AG04450 (cell line): Measurements from ENCODE around the gene ERVW-1. TPM values are rescaled to one million over a fixed set of nuclear protein-coding genes. Genes with fewer than 3 reads are reported as not detected.

Experiments
- CTCF ChIA-PET: fragments of 300-600, 350-600 bp; formaldehyde crosslinking; extraction: SDS; loops from one replicate; lab custom pipeline; 2022; ENCODE audit warnings: antibody characterized with exemption, inconsistent platforms; lab: Charles Lee
- POLR2A ChIA-PET: fragments of 350-600 bp; formaldehyde crosslinking; extraction: SDS; loops from one replicate; lab custom pipeline; 2021; ENCODE audit warnings: antibody characterized with exemption, inconsistent platforms; lab: Yijun Ruan, JAX
- DNase-seq: peaks from one replicate; pipeline ENCODE4 v3.0.0-alpha.2; 2011; ENCODE audit warnings: low read depth, low spot score
- H3K27ac ChIP-seq: one replicate; pipeline ENCODE4 v1.5.1; 2012; ENCODE audit warnings: low read depth, low read length, control low read depth
- H3K27me3 ChIP-seq: one replicate; pipeline ENCODE4 v1.6.0; 2012; ENCODE audit warnings: low read length; ENCODE audit not compliant: control insufficient read depth, insufficient read depth
- H3K4me3 ChIP-seq: 2 replicates; pipeline ENCODE4 v1.5.1; 2011; ENCODE audit warnings: mild to moderate bottlenecking, low read depth, low read length, control low read depth
- H3K9me3 ChIP-seq: 2 replicates; pipeline ENCODE4 v1.5.1; 2012; ENCODE audit warnings: low read length; ENCODE audit not compliant: control insufficient read depth, insufficient read depth
- polyA plus RNA-seq: library from polyadenylated mRNA; depleted of rRNA; stranded (reverse); fragments of >200 nt; gene quantifications from 2 replicates; pipeline ENCODE4 v1.2.3, GENCODE V29; 2011
- TF ChIP-seq, protein P1 (sequence below): IDR thresholded peaks from 2 replicates; pipeline ENCODE4 v1.5.1; 2011; ENCODE audit warnings: low read depth, low read length, control low read depth, inconsistent platforms

Gene ERVW-1
- polyA plus RNA-seq, 1 experiment, result not detected

DNA sequence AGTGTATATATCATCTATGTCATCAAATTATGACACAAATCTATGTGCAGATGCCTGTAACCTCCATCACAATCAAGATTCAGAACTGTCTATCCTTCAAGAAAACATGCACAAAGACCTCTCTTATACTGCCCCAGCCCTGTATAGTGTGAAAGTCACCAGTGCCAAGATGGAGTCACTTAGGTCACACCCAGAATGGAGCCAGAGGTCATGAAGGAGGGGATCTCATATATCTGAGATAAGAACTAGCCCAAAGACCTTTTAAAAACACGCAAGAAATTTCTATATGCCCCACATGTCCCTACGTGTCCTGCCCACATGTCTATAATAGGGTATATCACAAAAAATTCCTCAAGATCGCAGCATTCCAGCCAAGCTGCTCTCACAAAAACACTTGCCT is 50.6 kb downstream of the ERVW-1 start:
- TF ChIP-seq, protein P1, sequence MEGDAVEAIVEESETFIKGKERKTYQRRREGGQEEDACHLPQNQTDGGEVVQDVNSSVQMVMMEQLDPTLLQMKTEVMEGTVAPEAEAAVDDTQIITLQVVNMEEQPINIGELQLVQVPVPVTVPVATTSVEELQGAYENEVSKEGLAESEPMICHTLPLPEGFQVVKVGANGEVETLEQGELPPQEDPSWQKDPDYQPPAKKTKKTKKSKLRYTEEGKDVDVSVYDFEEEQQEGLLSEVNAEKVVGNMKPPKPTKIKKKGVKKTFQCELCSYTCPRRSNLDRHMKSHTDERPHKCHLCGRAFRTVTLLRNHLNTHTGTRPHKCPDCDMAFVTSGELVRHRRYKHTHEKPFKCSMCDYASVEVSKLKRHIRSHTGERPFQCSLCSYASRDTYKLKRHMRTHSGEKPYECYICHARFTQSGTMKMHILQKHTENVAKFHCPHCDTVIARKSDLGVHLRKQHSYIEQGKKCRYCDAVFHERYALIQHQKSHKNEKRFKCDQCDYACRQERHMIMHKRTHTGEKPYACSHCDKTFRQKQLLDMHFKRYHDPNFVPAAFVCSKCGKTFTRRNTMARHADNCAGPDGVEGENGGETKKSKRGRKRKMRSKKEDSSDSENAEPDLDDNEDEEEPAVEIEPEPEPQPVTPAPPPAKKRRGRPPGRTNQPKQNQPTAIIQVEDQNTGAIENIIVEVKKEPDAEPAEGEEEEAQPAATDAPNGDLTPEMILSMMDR, result no peak
- CTCF ChIA-PET, result interaction anchor here (1.1 to 10.5 kb wide), 3 partner anchors 11 to 34 kb away, joined by 3 to 101 read pairs (median 6); partner anchors contain the start of gene GATAD1
- H3K27me3 ChIP-seq, result peaks cover 7% of the 10 kb centered on the region

DNA sequence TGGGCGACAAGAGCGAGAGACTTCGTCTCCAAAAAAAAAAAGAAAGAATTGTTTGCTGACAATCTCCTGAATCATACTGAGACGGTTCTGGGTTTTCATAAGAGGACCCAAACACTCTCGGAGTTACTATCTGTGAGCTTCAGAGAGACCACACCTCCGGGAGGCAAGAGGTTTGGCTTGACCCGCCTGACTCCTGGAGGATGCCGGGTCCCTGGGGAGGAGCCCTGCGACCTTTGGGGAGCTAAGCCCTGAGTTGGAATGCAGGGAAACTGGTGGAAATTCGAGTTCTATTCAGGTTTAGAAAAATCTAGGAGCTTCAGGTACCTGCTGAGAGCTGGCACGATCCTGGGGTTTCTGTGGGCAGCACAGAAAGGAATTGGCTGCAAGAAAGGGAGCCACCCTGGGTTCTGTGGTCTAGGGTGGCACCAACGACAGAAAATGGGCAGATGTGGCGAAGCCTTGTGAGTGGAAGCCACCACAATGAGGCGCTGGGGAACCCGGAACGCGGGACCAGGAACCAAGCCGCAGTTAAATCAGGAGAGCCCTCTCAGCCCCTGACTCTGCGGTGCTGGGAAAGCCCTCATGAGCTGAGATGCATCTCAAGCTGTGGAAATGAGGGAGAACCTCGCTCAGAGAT is 52.3 kb downstream of the ERVW-1 start:
- Histone ChIP-seq H3K9me3 (no peaks in the 10 kb centered on the region), H3K27me3 (peaks cover 4% of the 10 kb centered on the region), H3K4me3 (no peak overlapping the region), H3K27ac (no peak overlapping the region)
- TF ChIP-seq, protein P1, result no peak
- POLR2A ChIA-PET, result no interaction called here
- no peak for DNase-seq
- CTCF ChIA-PET, result interaction anchor here (0.7 to 10.5 kb wide), 8 partner anchors 10 to 449 kb away, joined by 3 to 101 read pairs (median 6); partner anchors contain the start of genes GATAD1 and RBM48

More for the DNA sequence above, 50.6 kb downstream of the ERVW-1 start:
- no peak for DNase-seq
- POLR2A ChIA-PET, result no interaction called here
- H3K9me3 ChIP-seq, result no peaks in the 10 kb centered on the region
- no peak overlapping the region for H3K27ac ChIP-seq
- H3K4me3 ChIP-seq, result no peak overlapping the region

DNA sequence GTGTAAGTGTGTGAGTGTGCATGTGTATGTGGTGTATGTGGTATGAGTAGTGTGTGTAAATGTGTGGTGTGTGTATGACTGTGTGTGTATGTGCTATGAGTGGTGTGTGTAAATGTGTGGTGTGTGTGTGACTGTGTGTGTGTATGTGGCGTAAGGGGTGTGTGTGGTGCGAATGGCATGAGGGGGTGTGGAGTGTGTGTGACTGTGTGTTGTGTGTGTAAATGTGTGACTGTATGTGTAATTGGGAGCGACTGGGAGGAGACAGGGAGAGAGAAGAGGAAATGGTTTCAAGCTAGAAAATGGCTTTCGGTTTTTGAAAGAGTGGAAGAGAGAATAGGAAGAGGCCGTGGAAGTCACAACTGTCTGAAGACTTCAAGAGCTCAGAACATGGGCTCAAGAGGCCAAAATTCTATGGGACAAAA is 54.0 kb downstream of the ERVW-1 start:
- no peak for DNase-seq
- Histone ChIP-seq H3K27me3 (peaks cover 4% of the 10 kb centered on the region), H3K27ac (no peak overlapping the region), H3K9me3 (no peaks in the 10 kb centered on the region), H3K4me3 (no peak overlapping the region)
- CTCF ChIA-PET, result interaction anchor here (0.6 to 10.5 kb wide), 33 partner anchors 8 to 632 kb away, joined by 3 to 101 read pairs (median 4); partner anchors contain the start of genes ANKIB1, GATAD1, KRIT1 and LRRD1
- POLR2A ChIA-PET, result no interaction called here
- TF ChIP-seq, protein P1, result no peak

DNA sequence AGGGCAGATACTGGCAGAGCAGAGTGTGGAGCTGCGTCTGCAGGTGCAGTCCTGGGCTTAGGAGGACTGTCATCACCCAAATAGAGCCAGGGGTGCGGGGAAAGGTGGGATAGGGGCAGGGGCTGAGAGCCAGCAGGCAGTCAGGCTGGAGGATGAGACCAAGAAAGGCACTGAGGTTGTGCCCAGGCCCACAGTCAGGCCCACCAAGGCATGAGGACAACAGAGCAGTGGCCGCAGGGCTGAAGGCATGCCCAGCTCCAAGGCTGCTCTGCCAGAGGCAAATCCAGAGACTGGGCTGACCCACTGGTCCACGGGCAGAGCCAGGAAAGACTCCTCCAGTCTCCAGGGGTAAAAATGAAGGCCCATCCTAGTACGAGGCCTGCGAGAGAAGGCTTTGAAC is 54.8 kb downstream of the ERVW-1 start:
- CTCF ChIA-PET, result interaction anchor here (3.9 to 10.5 kb wide), 2 partner anchors 11 to 23 kb away, joined by 49 to 101 read pairs; partner anchors contain the start of gene GATAD1

More for the DNA sequence above, 54.8 kb downstream of the ERVW-1 start:
- no peak for DNase-seq
- POLR2A ChIA-PET, result no interaction called here
- TF ChIP-seq, protein P1, result no peak
- H3K4me3 ChIP-seq, result no peak overlapping the region
- no peak overlapping the region for H3K27ac ChIP-seq
- H3K9me3 ChIP-seq, result no peaks in the 10 kb centered on the region
- peaks cover 4% of the 10 kb centered on the region for H3K27me3 ChIP-seq
